K562 (cell line): Measurements from ENCODE around the gene MMP11. TPM values are rescaled to one million over a fixed set of nuclear protein-coding genes. Genes with fewer than 3 reads are reported as not detected.

Experiments used
- ATAC-seq: fragments of 200-7000 bp; cut with Tn5 transposase; 3 replicates; pipeline ENCODE4 v1.9.1; 2020; ENCODE audit warnings: moderate library complexity
- BruUV-seq: library from RNA; stranded (reverse); fragments of 400-500 nt; replicated peaks from 2 replicates; lab custom pipeline; 2021; lab: Mats Ljungman, UMichigan
- CTCF ChIA-PET: fragments of 300-600 bp; formaldehyde crosslinking; extraction: SDS; loops from one replicate; lab custom pipeline; 2021; ENCODE audit warnings: low intra/inter-chr PET ratio; lab: Yijun Ruan, JAX
- POLR2A ChIA-PET: fragments of 300-600, 350-650 bp; sonication (Branson Sonifier 250); formaldehyde crosslinking; extraction: SDS; loops from one replicate; lab custom pipeline; 2021; ENCODE audit warnings: antibody characterized with exemption, inconsistent platforms; lab: Yijun Ruan, JAX
- DNase-seq, 4 experiments: peaks; one replicate each; pipeline versions ENCODE4 v3.0.0 to v3.0.0-alpha.2; 2011 to 2018; ENCODE audit warnings: low spot score in 3 of 4, mixed read lengths in 3 of 4; ENCODE audit errors: extremely low read depth in 1 of 4
- FAIRE-seq: peaks from 2 replicates; lab custom pipeline; 2011; peaks lifted over from hg19 to GRCh38; lab: Jason Lieb, UNC
- H2AFZ ChIP-seq: 2 replicates; pipeline ENCODE4 v1.6.0; 2011; ENCODE audit warnings: low read depth, low read length, control low read depth, inconsistent platforms
- H3K27ac ChIP-seq: fragments of 200-600 bp; 3 replicates; pipeline ENCODE4 v1.8.0; 2011; ENCODE audit warnings: low read depth, mild to moderate bottlenecking, control low read depth, inconsistent platforms, low read length, moderate library complexity, mixed read lengths; ENCODE audit errors: extremely low read depth
- H3K27me3 ChIP-seq, 2 experiments: fragments of 300-600 bp in 1 of 2; 2 replicates in 1 of 2; 3 replicates in 1 of 2; pipeline versions ENCODE4 v1.6.0 to v1.8.0; 2011; ENCODE audit warnings: inconsistent platforms in 2 of 2, low read length in 2 of 2, mild to moderate bottlenecking in 1 of 2, mixed read lengths in 1 of 2, moderate library complexity in 1 of 2; ENCODE audit not compliant: control insufficient read depth in 2 of 2, insufficient read depth in 2 of 2
- H3K36me3 ChIP-seq: fragments of 300-600 bp; 3 replicates; pipeline ENCODE4 v1.8.0; 2011; ENCODE audit warnings: mild to moderate bottlenecking, low read length, inconsistent platforms; ENCODE audit not compliant: control insufficient read depth, insufficient read depth
- H3K4me1 ChIP-seq, 2 experiments: fragments of 200-600 bp in 1 of 2; replicated peaks in 1 of 2; 2 replicates in 1 of 2; 3 replicates in 1 of 2; pipeline versions ENCODE4 v1.5.1 to v1.8.0; 2011; ENCODE audit warnings: inconsistent platforms in 2 of 2, low read length in 2 of 2, mild to moderate bottlenecking in 1 of 2, mixed read lengths in 1 of 2, moderate library complexity in 1 of 2; ENCODE audit not compliant: control insufficient read depth in 2 of 2, insufficient read depth in 2 of 2
- H3K4me2 ChIP-seq: 2 replicates; pipeline ENCODE4 v1.6.1; 2011; ENCODE audit warnings: low read length, control low read depth, inconsistent platforms, mixed read lengths; ENCODE audit not compliant: insufficient read depth
- H3K4me3 ChIP-seq: fragments of 200-600 bp; sonication (generic), shearing (Covaris generic); 2 replicates; pipeline ENCODE4 v1.5.1; 2016; ENCODE audit warnings: control low read depth, inconsistent platforms
- H3K79me2 ChIP-seq: fragments of 200-600 bp; 3 replicates; pipeline ENCODE4 v1.8.0; 2011; ENCODE audit warnings: low read length, inconsistent platforms; ENCODE audit not compliant: control insufficient read depth, insufficient read depth
- H3K9ac ChIP-seq, 2 experiments: 2 replicates each; pipeline versions ENCODE4 v1.6.0 to v1.6.1; 2011; ENCODE audit warnings: low read depth in 2 of 2, low read length in 2 of 2, control low read depth in 1 of 2, inconsistent platforms in 1 of 2, mild to moderate bottlenecking in 1 of 2, mixed read lengths in 1 of 2; ENCODE audit not compliant: insufficient read depth in 1 of 2
- H3K9me1 ChIP-seq: one replicate; pipeline ENCODE4 v1.6.0; 2011; ENCODE audit warnings: inconsistent platforms, mild to moderate bottlenecking, low read length, moderate library complexity; ENCODE audit not compliant: control insufficient read depth, insufficient read depth
- H3K9me3 ChIP-seq: replicated peaks from 2 replicates; pipeline ENCODE4 v1.5.1; 2011; ENCODE audit warnings: low read depth, low read length, inconsistent platforms; ENCODE audit not compliant: control insufficient read depth, insufficient read depth
- H4K20me1 ChIP-seq: replicated peaks from 2 replicates; pipeline ENCODE4 v1.6.1; 2011; ENCODE audit warnings: low read length, inconsistent platforms, mixed read lengths; ENCODE audit not compliant: control insufficient read depth, insufficient read depth
- FUS ChIP-seq: fragments of 200-400 bp; formaldehyde crosslinking; optimal IDR thresholded peaks from 2 replicates; pipeline ENCODE3; 2017; ENCODE audit warnings: low read depth, low read length
- GATAD2A ChIP-seq: fragments of 450-650 bp; IDR thresholded peaks from 2 replicates; pipeline ENCODE4 v1.6.1; 2017
- MCM3 ChIP-seq: fragments of 450-650 bp; IDR thresholded peaks from 2 replicates; pipeline ENCODE4 v1.6.1; 2016
- WGBS: fragments of 100-300 bp; shearing (Covaris generic); methylation state at CpG from one replicate; pipeline ENCODE4 v1.1.6; 2016; ENCODE audit warnings: low coverage, mixed read lengths; ENCODE audit not compliant: insufficient coverage; ENCODE audit errors: missing lambda C conversion rate; 5-methylcytosine and 5-hydroxymethylcytosine counted together
- in situ Hi-C: fragments of 300-500 bp; cut with MboI; formaldehyde crosslinking; loops from 4 replicates; pipeline ENCODE4 v1.15.0; 2018; ENCODE audit warnings: inconsistent platforms, mixed read lengths
- intact Hi-C: fragments of 100-400 bp; cut with micrococcal nuclease; formaldehyde crosslinking; loops from 2 replicates; pipeline ENCODE4 v1.14.2; 2022
- polyA plus RNA-seq, 8 experiments: library from polyadenylated mRNA; depleted of rRNA in 4 of 8; stranded (reverse) in 5 of 8; unstranded in 3 of 8; fragments of >200 nt; fragmentation: Nextera tagmentation in 2 of 8; fragmentation: Illumina TruSeq in 1 of 8; extraction: Ambion mirVana in 2 of 8; extraction: Trizol in 1 of 8; gene quantifications; 2 replicates each; pipeline versions ENCODE4 v1.2.1 to v1.2.3, GENCODE V29; 2011 to 2014; ENCODE audit warnings: inconsistent platforms in 1 of 8, missing spikeins in 1 of 8
- total RNA-seq, 7 experiments: library from RNA; depleted of rRNA in 6 of 7; stranded (reverse); fragments of >200 nt in 6 of 7; fragmentation: Illumina TruSeq in 2 of 7; extraction: Trizol in 2 of 7; gene quantifications; 2 replicates each; pipeline versions ENCODE4 v1.2.1 to v1.2.3, GENCODE V29; 2011 to 2021; ENCODE audit warnings: low replicate concordance in 1 of 7
- TF ChIP-seq, protein P1 (sequence below): fragments of 250-450 bp; sonication (Bioruptor Pico); IDR thresholded peaks from 2 replicates; pipeline ENCODE4 v1.8.0; 2021; ENCODE audit warnings: moderate library complexity, mild to moderate bottlenecking, inconsistent platforms
- TF ChIP-seq, protein P2 (sequence below): fragments of 450-650 bp; IDR thresholded peaks from 2 replicates; pipeline ENCODE4 v1.6.1; 2016; ENCODE audit warnings: low read depth
- TF ChIP-seq, protein P3 (sequence below): fragments of 450-650 bp; formaldehyde crosslinking; IDR thresholded peaks from 2 replicates; pipeline ENCODE4 v1.4.0; 2022; ENCODE audit warnings: missing genetic modification characterization

Gene MMP11
- total and polyA plus RNA-seq, 9 of the 15 experiments (the other 6 are each of a cell fraction or from before 2014, with no cell fraction given) = 0.14 to 1.8 (median 1.1) TPM; not detected in 2

- Histone ChIP-seq H3K27me3 (no peaks in the 10 kb centered on the region), H3K9me1 (no peaks in the 10 kb centered on the region), H3K4me1 (no peaks in the 10 kb centered on the region), H3K9me3 (no peaks in the 10 kb centered on the region), H4K20me1 (no peaks in the 10 kb centered on the region)
- 88% methylated on average over 4 of the region's 6 CpGs for WGBS
- intact Hi-C loops = no loop called here
- FAIRE-seq (no peak), ATAC-seq (no peak), DNase-seq (no peak)
- in situ Hi-C loops = no loop called here
- no TSS peak for BruUV-seq
- POLR2A ChIA-PET = no interaction called here
- CTCF ChIA-PET = no interaction called here
- TF ChIP-seq MCM3 = no peak
- TF ChIP-seq, protein P1, sequence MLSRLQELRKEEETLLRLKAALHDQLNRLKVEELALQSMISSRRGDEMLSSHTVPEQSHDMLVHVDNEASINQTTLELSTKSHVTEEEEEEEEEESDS (CRISPR knock-in tag) = no peak
- TF ChIP-seq, protein P2, sequence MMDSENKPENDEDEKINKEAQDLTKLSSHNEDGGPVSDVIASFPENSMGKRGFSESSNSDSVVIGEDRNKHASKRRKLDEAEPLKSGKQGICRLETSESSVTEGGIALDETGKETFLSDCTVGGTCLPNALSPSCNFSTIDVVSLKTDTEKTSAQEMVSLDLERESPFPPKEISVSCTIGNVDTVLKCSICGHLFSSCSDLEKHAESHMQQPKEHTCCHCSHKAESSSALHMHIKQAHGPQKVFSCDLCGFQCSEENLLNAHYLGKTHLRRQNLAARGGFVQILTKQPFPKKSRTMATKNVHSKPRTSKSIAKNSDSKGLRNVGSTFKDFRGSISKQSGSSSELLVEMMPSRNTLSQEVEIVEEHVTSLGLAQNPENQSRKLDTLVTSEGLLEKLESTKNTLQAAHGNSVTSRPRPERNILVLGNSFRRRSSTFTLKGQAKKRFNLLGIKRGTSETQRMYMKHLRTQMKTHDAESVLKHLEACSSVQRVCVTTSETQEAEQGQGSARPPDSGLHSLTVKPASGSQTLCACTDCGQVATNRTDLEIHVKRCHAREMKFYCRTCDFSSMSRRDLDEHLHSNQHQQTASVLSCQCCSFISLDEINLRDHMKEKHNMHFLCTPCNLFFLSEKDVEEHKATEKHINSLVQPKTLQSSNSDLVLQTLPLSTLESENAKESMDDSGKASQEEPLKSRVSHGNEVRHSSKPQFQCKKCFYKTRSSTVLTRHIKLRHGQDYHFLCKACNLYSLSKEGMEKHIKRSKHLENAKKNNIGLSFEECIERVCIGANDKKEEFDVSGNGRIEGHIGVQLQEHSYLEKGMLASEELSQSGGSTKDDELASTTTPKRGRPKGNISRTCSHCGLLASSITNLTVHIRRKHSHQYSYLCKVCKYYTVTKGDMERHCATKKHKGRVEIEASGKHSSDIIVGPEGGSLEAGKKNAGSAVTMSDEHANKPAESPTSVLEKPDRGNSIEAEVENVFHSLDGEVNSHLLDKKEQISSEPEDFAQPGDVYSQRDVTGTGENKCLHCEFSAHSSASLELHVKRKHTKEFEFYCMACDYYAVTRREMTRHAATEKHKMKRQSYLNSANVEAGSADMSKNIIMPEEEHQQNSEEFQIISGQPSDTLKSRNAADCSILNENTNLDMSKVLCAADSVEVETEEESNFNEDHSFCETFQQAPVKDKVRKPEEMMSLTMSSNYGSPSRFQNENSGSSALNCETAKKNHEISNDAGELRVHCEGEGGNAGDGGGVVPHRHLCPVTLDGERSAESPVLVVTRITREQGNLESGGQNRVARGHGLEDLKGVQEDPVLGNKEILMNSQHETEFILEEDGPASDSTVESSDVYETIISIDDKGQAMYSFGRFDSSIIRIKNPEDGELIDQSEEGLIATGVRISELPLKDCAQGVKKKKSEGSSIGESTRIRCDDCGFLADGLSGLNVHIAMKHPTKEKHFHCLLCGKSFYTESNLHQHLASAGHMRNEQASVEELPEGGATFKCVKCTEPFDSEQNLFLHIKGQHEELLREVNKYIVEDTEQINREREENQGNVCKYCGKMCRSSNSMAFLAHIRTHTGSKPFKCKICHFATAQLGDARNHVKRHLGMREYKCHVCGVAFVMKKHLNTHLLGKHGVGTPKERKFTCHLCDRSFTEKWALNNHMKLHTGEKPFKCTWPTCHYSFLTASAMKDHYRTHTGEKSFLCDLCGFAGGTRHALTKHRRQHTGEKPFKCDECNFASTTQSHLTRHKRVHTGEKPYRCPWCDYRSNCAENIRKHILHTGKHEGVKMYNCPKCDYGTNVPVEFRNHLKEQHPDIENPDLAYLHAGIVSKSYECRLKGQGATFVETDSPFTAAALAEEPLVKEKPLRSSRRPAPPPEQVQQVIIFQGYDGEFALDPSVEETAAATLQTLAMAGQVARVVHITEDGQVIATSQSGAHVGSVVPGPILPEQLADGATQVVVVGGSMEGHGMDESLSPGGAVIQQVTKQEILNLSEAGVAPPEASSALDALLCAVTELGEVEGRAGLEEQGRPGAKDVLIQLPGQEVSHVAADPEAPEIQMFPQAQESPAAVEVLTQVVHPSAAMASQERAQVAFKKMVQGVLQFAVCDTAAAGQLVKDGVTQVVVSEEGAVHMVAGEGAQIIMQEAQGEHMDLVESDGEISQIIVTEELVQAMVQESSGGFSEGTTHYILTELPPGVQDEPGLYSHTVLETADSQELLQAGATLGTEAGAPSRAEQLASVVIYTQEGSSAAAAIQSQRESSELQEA = no peak
- TF ChIP-seq, protein P3, sequence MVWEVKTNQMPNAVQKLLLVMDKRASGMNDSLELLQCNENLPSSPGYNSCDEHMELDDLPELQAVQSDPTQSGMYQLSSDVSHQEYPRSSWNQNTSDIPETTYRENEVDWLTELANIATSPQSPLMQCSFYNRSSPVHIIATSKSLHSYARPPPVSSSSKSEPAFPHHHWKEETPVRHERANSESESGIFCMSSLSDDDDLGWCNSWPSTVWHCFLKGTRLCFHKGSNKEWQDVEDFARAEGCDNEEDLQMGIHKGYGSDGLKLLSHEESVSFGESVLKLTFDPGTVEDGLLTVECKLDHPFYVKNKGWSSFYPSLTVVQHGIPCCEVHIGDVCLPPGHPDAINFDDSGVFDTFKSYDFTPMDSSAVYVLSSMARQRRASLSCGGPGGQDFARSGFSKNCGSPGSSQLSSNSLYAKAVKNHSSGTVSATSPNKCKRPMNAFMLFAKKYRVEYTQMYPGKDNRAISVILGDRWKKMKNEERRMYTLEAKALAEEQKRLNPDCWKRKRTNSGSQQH = no peak
- no peak for TF ChIP-seq GATAD2A
- TF ChIP-seq FUS = no peak
- TF ChIP-seq, all 486 proteins: peak for 0
- Histone ChIP-seq H3K36me3 (peaks cover 69% of the 10 kb centered on the region; the same call in 2 of the 3 replicates), H3K4me2 (no peak overlapping the region), H3K79me2 (no peaks in the 10 kb centered on the region), H2AFZ (no peak overlapping the region), H3K9ac (no peak overlapping the region), H3K4me3 (no peak overlapping the region), H3K27ac (no peak overlapping the region)
Measured at GRCh38 chr22:23822101-23822671, 49.5 kb downstream of the MMP11 start.
